ENCODE measurements around the gene FAM167B.

Gene FAM167B

DNA sequence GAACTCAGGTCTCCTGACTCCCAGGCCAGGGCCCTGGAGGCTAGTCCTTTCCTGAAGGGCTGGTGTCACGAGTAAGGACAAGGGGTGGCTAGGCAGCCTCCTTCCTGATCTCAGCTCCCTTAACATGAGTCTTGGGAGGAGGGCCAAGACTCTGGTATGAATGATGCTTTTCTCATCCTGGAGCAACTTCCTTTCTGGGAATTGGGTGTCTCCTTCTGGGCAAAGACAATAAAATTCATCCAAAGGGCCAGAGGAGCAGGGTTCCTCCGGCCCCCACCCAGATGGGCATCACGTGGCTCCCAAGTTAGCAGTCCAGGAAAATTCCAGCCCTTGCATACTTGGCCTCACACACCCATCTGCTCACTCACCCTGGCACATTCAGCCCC lies at the start of gene FAM167B:
Gene FAM167B, plus strand, starts transcription at position 335 of the 386 bp plus-strand sequence. CDS start 200 bp downstream, outside the sequence.
- DNase-seq, result no peak

GRCh38 chr1:32197837-32198236 lies 49.2 kb upstream of the FAM167B start:
- no peak for DNase-seq

DNA sequence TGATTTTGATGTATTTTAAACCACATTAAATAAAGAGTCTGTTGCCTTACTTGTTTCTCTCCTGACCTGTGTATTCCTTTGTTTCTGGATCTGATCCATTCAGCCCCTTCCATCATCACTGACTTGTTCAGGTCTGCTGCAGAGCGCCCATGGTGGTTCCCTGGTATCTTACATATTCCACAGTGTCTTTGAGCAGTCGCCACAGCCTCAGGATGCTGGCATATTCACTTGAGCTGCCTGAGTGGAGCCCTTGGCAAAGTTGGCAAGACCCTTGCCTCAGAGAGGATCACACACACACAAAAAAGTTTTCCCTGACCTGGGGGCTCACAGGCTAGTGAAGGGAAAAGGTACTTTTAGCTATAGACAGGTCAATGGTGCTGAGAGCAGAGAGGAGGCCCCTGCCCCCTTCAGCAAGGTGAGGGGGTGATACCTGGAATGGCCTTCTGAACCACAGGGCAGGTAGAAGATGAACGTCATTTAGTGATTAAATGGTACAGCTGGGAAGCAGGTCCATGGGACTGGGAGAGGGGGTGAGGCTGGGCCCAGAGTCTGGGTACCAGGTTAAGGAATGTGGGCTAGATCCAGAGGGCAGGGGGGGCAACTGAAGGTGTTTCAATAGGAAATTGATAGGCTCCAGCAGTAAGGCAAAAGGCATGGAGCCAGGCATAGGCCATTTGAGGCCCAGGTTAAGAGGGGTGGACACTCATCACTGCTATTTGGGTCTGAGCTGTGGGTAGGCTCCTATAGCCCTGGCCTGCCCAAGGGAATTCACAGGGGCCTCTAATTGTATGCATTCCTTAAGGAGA lies 48.6 kb upstream of the FAM167B start:
- no peak for DNase-seq

DNA sequence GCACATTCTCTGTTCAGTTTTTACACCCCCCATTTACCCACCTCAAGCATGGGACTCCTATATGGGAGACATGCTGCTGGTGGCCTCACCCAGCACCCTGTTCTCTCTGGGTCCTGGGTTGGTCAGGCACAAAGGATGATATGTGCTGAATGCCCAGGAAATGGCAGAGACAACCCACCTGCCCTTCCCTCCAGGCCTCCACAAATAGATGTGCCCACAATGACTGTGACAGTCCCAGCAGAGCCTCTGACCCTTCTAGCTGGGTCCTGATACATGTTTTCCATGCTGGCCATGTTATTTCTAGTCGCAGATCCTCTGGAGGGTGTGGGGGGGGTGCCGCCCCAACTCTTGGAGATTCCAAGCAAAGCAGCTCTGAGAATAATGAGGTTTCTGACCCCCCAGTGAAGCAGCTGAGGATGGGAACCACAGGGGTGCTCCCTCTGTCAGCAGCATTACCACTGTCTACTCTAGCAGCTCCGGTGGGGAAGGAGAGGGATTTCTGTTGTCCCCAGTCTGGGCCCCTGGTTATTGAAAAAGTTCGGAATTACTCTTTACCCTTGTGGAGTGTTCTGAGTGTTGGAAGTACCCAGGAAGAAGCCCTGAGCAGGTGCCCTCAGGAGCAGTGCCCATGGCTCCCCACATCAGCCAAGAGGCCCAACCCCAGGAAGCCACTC lies 47.8 kb upstream of the FAM167B start:
- no peak for DNase-seq

DNA sequence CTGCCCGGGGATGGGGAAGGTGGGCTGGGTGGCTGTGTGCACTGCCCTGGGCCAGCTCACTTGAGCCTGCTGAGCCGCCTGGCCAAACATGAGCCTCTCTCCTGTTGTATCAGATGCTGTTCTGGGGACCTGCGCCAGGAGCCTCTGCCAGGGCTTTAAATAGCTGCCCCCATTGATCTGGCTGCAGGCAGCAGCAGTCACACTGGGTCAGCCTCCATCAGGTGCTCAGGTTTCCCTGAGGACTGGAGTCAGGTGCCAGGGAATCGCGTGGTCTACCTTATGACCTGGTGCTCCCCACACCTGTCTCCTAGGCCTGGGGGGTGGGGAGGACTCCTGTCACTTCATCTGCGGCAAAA lies 47.3 kb upstream of the FAM167B start:
- DNase-seq, result peak; percentile 53

GRCh38 chr1:32200226-32201010 lies 46.6 kb upstream of the FAM167B start, which contains the start of gene CCDC28B:
Gene CCDC28B (plus strand): TSS chr1:32200595. CDS start chr1:32201936, 1,341 bp downstream.
- peak; percentile 86 for DNase-seq

DNA sequence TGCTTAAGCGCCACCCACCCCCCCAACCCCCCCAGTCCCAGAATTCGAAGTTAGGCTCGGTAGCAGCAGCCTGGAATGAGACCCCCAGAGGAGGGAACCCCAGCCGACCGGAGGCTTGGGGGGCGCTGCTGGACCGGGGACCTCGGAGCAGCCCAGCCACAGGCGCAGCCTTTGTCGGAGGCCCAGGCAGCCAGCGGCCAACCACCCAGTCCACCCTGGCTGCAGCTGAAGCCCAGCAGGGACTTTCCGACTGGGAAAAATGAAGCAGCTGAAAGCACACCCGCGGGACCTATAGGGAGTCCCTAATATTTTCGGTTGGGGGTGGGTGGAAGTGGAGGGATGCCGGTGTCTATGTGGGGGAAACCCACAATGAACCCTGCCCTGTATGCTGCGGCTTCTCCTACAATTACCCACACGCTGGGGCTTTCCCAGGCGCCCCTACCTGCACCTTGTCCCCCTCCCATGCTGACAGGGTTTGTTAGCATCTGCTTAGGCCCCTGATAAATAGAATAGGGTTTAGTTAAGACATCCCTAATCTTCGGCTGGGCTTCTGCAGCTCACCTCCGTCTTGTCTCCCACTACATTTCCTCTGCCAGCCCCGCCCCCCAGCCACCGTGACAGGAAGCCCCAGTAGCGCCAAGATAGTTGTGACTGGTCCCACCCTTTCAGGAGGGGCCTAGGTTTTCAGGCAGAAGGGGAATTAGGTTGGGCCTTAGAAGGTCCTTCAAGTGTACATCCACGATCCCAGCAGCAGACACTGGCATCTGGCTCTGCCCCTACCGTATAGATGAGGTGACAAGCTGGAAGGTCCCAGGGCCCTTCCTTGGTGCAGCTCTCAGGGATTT lies 45.8 kb upstream of the FAM167B start:
- peak; percentile 78 for DNase-seq

GRCh38 chr1:32204943-32205361 lies 42.1 kb upstream of the FAM167B start:
- DNase-seq, result no peak

DNA sequence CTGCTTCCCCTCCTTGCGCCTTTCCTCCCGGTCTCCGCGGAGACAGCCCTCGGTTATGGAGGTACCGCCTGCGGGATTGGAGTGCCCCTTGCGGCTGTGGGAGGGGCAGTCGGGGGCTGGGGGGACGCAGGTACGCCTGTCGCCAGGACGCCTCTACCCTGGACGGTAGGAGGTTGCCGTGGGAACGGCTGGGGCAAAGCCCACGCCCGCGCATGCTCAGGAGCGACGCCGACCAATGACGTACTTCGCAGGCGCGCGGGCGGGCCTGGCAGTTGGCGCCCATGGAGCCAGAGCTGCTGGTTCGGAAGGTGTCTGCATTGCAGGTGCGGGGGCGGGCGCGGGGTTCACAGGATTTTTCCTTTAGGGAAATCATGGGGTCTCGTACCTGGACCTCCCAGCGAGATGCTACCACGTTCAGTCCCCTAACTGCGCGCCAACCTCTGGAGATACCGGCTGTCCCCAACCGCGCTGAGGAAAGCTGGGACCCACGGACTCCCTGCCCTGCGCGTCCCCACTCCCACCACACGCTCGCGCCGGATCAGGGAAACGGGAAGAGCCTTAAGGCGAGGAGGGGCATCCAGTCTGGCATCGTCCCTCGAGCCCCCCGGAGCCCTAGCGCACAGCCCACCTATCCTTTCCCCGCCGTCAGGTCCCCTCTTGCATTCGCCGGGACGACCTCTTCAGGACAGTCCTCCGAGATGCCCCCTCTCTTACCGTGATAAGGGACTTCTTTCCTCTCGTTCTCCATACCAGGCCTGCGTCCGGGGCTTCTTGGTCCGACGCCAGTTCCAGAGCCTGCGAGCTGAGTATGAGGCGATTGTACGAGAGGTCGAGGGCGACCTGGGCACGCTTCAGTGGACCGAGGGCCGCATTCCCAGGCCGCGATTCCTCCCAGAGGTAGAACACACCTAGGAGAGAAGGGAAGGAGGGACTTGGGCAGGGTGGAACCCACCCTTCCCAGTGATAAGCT lies 41.3 kb upstream of the FAM167B start, which contains the start of gene IQCC:
Gene IQCC, plus strand, starts transcription at position 271 of the 970 bp plus-strand sequence. Its CDS starts 11 bp downstream, at position 282.
- peak; percentile 90 for DNase-seq

GRCh38 chr1:32208469-32208868 lies 38.6 kb upstream of the FAM167B start:
- no peak for DNase-seq

DNA sequence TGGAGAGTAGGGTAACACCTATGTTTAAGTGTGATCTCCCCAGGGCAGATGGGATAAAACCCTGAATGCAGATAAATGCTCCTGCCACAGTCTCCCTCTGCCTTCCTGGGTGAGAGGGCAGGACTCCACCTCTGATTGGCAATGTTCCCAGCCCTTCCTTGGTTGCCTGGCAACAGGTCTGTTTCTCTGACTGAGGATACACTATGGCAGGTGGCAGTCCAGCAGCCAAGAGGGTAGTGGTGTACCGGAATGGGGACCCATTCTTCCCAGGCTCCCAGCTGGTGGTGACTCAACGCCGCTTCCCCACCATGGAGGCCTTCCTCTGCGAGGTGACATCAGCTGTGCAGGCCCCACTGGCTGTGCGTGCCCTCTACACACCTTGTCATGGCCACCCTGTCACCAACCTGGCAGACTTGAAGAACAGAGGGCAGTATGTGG lies 38.1 kb upstream of the FAM167B start, which contains the start of gene DCDC2B:
Gene DCDC2B, plus strand, starts transcription at position 199 of the 438 bp plus-strand sequence. Its CDS starts 5 bp downstream, at position 204.
- DNase-seq, result peak; percentile 54

GRCh38 chr1:32215629-32216480 lies 31.2 kb upstream of the FAM167B start:
- no peak for DNase-seq

DNA sequence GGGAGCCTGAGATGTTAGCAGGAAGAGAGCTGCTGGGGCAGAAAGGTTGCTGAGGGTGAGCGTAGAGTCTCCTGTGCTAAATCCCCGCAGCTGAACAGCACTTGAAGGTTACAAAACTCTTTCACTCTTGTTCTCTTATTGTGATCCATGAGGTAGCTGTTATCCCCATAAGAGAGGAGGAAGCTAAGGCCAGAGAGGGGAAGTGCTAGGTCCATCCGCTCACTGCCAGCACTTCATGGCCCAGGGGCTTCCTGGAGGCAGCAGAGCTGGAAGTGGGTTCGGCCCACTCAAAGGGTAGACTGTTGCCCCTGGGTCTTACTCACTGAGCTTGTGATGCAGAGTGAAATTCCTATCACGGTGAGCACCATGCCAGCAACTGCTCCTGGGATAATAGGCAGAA lies 30.5 kb upstream of the FAM167B start:
- no peak for DNase-seq

DNA sequence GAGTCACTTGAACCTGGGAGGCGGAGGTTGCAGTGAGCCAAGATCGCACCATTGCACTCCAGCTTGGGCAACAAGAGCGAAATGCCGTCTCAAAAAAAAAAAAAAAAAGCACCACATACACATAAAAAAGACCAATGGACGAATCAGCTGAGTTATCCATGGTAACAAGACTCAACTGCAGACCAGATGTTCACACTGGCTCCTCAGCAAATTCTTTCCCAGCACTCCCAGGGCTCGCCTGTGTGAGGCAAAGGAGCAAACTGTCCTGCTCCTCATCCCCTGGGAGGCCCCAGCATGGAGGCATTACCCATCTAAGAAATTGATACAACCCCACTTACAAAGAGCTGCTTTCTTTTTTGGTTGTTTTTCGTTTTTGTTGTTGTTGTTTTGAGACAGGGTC lies 28.0 kb upstream of the FAM167B start:
- DNase-seq, result no peak

DNA sequence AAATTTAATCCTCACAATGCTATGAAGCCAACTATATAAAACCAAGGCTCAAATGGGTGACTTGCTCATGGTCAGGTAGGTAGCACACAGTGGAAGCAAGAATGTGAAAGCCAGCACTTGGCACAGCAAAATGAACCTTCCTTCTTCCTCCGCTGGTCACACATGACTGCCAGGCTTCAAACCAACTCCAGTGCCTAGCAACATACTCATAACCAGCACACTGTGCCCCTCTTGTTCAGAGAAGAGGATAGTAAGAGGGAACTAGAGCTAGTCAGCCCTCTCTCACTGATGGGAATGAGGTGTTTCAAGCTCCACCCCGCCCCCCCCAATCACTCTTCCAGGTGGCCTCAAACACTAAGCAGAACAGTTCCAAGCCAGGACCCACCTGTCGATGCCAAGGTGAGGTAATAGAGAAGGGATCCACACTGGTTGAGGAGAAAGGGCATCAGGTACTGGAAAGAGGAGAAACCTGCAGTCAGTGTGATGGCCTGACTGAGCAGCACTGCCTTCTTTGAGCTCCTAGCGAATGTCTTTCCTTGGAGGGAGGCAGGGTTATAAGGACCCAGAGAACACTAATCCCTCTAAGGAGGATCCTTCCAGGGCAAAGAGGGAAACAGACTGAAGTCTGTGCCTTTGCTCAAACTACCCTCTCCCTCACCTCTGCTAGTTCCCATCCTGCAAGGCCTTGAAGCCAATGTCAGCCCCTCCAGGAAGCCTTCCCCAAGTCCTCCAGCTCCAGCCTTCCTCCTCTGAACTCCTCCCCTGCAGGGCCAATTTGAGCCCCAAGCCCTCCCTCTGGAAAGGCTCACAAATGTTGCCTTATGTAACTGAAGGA lies 26.1 kb upstream of the FAM167B start:
- DNase-seq, result no peak

DNA sequence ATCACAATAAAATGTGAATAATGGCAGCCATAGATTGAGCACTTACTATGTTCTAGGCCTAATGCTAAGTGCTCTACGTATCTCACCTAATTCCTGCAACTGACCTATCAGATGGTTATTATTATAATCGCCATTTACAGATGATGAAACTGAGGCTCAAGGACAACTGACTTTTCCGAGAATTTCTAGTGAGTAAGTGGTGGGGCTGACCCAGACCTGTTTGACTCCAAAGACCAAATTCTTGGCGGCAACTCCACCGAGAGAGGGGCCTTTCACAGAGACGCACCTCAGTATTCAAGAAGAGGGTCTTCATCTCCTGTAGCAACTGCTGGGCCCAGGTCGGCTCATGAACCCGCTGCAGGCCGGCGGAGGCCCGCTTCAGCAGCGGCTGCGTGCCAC lies 25.4 kb upstream of the FAM167B start:
- no peak for DNase-seq

GRCh38 chr1:32221980-32222755 lies 24.9 kb upstream of the FAM167B start, which contains the start of the genes EIF3I and TMEM234:
Gene EIF3I (plus strand): TSS chr1:32222407. CDS start chr1:32222442, 35 bp downstream.
Gene TMEM234 (minus strand): TSS chr1:32222353. CDS start chr1:32222322, 31 bp downstream.
- peak; percentile 95 for DNase-seq

- no peak for DNase-seq
Measured at GRCh38 chr1:32223683-32224082, 23.3 kb upstream of the FAM167B start.

Measured in left hindlimb (tissue), 1 donor.